ENCODE measurements around the gene NKAIN2. TPM values are rescaled to one million over a fixed set of nuclear protein-coding genes. Genes with fewer than 3 reads are reported as not detected.

NKAIN2 gene
- total and polyA plus RNA-seq, 9 of the 15 experiments (the other 6 are each of a cell fraction or from before 2014, with no cell fraction given): not detected

DNA sequence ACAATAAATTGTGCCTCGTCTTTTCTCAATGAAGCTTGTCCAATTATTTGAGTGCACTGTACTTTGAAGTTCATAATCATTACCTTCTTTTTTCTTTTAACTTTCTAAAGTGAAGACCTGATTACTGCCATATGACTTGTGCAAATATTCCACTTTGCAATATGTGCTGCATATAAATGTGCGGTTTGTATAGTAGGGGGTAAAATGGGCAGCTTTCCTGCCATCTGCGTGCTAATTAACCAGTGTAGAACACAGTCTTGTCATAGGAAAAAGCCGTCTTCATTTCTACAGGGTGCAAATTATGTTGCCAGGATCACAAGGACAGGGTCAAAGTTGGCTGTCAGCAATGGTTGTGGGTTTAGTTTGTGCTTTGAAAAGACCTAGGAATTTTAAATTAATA, 397.0 kb downstream of the NKAIN2 start:
- no peak for TF ChIP-seq EGR1 (conservative IDR thresholded peaks at IDR 0.05)
- no peak for TF ChIP-seq SMAD4 (CRISPR knock-in tag; conservative IDR thresholded peaks at IDR 0.05)
- TF ChIP-seq MTA3 (IDR thresholded peaks at IDR 0.05; ENCODE audit: borderline replicate concordance): no peak
- Histone ChIP-seq H3K4me3 (no peak overlapping the region), H3K27me3 (ENCODE audit: control insufficient read depth in 2 of 2, insufficient read depth in 2 of 2, low read length in 2 of 2) (no peaks in the 10 kb centered on the region), H3K9me3 (replicated peaks; ENCODE audit: control insufficient read depth, insufficient read depth, low read depth, low read length) (no peaks in the 10 kb centered on the region), H3K79me2 (ENCODE audit: control insufficient read depth, insufficient read depth, low read length) (no peaks in the 10 kb centered on the region), H3K4me1 (replicated peaks in 1 of 2; ENCODE audit: control insufficient read depth in 2 of 2, insufficient read depth in 2 of 2, low read length in 2 of 2) (no peaks in the 10 kb centered on the region), H3K27ac (ENCODE audit: extremely low read depth, low read depth, low read length) (no peak overlapping the region), H2AFZ (ENCODE audit: low read depth, low read length) (no peak overlapping the region), H4K20me1 (replicated peaks; ENCODE audit: control insufficient read depth, insufficient read depth, low read length) (no peaks in the 10 kb centered on the region), H3K9ac (ENCODE audit: insufficient read depth in 1 of 2, low read depth in 2 of 2, low read length in 2 of 2) (no peak overlapping the region), H3K4me2 (ENCODE audit: insufficient read depth, low read length) (no peak overlapping the region), H3K9me1 (ENCODE audit: control insufficient read depth, insufficient read depth, low read length) (no peaks in the 10 kb centered on the region), H3K36me3 (ENCODE audit: control insufficient read depth, insufficient read depth, low read length) (no peaks in the 10 kb centered on the region)
- DNase-seq (ENCODE audit: extremely low read depth in 1 of 4, low spot score in 3 of 4): no peak
- in situ Hi-C loops (cut with MboI): no loop called here
- ChIA-PET POLR2A (no interaction called here), CTCF (ENCODE audit: low intra/inter-chr PET ratio) (no interaction called here)
- no peak for ATAC-seq
- FAIRE-seq: no peak
- 0% methylated on average over 4 of the region's 4 CpGs for WGBS (ENCODE audit: insufficient coverage, low coverage, missing lambda C conversion rate)
- no TSS peak for BruUV-seq (replicated peaks)
- intact Hi-C loops (cut with micrococcal nuclease): no loop called here

DNA sequence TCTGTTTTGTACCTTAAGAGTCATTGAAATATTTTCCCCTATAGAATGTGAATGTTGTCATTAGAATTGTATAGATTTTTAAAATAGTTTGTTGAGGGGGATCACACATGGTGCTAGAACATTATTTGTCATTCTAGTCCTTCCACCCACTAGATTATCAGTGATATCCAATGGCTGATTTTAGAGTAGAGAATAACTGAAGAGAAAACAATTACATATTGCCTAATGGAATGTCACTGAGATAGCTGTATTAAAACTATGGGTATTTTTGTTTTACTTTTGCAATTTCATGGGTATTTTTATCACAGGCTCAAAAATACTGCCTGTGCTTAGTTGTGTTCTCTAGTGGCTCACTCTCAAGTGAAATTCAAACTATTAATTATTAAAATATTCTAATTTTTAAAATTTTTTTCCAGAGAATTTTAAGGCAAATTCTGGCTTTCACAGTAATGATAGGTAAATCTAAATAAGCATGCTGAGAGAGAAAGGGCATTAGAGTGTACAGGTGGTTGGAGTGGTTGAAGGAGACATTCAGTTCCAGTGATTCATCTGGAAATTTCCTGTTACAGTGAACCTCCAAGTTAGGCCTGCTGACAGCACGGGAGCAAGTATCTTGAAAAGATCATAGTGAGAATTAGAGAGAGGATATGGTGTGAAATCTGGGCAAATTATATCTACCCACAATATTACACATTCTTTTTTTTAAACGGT, 399.6 kb downstream of the NKAIN2 start:
- Histone ChIP-seq H3K4me1 (replicated peaks in 1 of 2; ENCODE audit: control insufficient read depth in 2 of 2, insufficient read depth in 2 of 2, low read length in 2 of 2) (no peaks in the 10 kb centered on the region), H3K36me3 (ENCODE audit: control insufficient read depth, insufficient read depth, low read length) (no peaks in the 10 kb centered on the region), H3K9ac (ENCODE audit: insufficient read depth in 1 of 2, low read depth in 2 of 2, low read length in 2 of 2) (no peak overlapping the region), H3K9me3 (replicated peaks; ENCODE audit: control insufficient read depth, insufficient read depth, low read depth, low read length) (no peaks in the 10 kb centered on the region), H4K20me1 (replicated peaks; ENCODE audit: control insufficient read depth, insufficient read depth, low read length) (no peaks in the 10 kb centered on the region), H3K4me3 (no peak overlapping the region), H3K27ac (ENCODE audit: extremely low read depth, low read depth, low read length) (no peak overlapping the region), H3K9me1 (ENCODE audit: control insufficient read depth, insufficient read depth, low read length) (no peaks in the 10 kb centered on the region), H3K27me3 (ENCODE audit: control insufficient read depth in 2 of 2, insufficient read depth in 2 of 2, low read length in 2 of 2) (no peaks in the 10 kb centered on the region), H3K79me2 (ENCODE audit: control insufficient read depth, insufficient read depth, low read length) (no peaks in the 10 kb centered on the region), H3K4me2 (ENCODE audit: insufficient read depth, low read length) (no peak overlapping the region), H2AFZ (ENCODE audit: low read depth, low read length) (no peak overlapping the region)
- FAIRE-seq (no peak), DNase-seq (ENCODE audit: extremely low read depth in 1 of 4, low spot score in 3 of 4) (no peak), ATAC-seq (no peak)
- in situ Hi-C loops (cut with MboI): no loop called here
- no TSS peak for BruUV-seq (replicated peaks)
- ChIA-PET POLR2A (no interaction called here), CTCF (ENCODE audit: low intra/inter-chr PET ratio) (no interaction called here)
- 3% methylated on average over 2 of the region's 2 CpGs for WGBS (ENCODE audit: insufficient coverage, low coverage, missing lambda C conversion rate)
- TF ChIP-seq CREM (IDR thresholded peaks at IDR 0.05; ENCODE audit: low read depth) (no peak), CREB3 (tag; conservative IDR thresholded peaks at IDR 0.05; ENCODE audit: low read depth) (no peak), KDM5B (IDR thresholded peaks at IDR 0.05; ENCODE audit: insufficient replicate concordance, low read depth, low read length) (no peak), SIN3A (IDR thresholded peaks at IDR 0.05; ENCODE audit: borderline replicate concordance in 2 of 2, control insufficient read depth in 1 of 2, low read depth in 2 of 2, low read length in 2 of 2) (no peak), FOXP4 (CRISPR knock-in tag; IDR thresholded peaks at IDR 0.05; ENCODE audit: borderline replicate concordance) (no peak), EHMT2 (IDR thresholded peaks at IDR 0.05) (no peak), RBM15 (IDR thresholded peaks at IDR 0.05; ENCODE audit: insufficient read depth, low read length) (no peak), ESRRB (CRISPR knock-in tag; IDR thresholded peaks at IDR 0.05; ENCODE audit: borderline replicate concordance) (no peak), HNRNPL (IDR thresholded peaks at IDR 0.05; ENCODE audit: low read depth, low read length) (no peak), SNIP1 (IDR thresholded peaks at IDR 0.05; ENCODE audit: low read depth) (no peak)
- intact Hi-C loops (cut with micrococcal nuclease): no loop called here
